Upper lobe of right lung (tissue), 1 donor: ENCODE data around the gene LRP8. TPM values are rescaled to one million over a fixed set of nuclear protein-coding genes. Genes with fewer than 3 reads are reported as not detected.
A peak's percentile ranks its signal among the peaks of the same experiment; 100 is the strongest.

Experiments used
- ATAC-seq: fragments of 200-7000 bp; cut with Tn5 transposase; one replicate; pipeline ENCODE4 v1.9.1; 2020; ENCODE audit warnings: mild to moderate bottlenecking, moderate library complexity
- DNase-seq: peaks from one replicate; pipeline ENCODE4 v3.0.0-alpha.2; 2020
- H3K27ac ChIP-seq: fragments of 200-600 bp; one replicate; pipeline ENCODE4 v1.8.0; 2022
- H3K27me3 ChIP-seq: fragments of 200-600 bp; one replicate; pipeline ENCODE4 v1.8.0; 2022; ENCODE audit warnings: mild to moderate bottlenecking
- H3K36me3 ChIP-seq: fragments of 200-600 bp; one replicate; pipeline ENCODE4 v1.8.0; 2022
- H3K4me1 ChIP-seq: fragments of 200-600 bp; one replicate; pipeline ENCODE4 v1.8.0; 2022
- H3K4me3 ChIP-seq: fragments of 200-600 bp; one replicate; pipeline ENCODE4 v1.8.0; 2022; ENCODE audit warnings: mild to moderate bottlenecking
- H3K9me3 ChIP-seq: fragments of 200-600 bp; one replicate; pipeline ENCODE4 v1.8.0; 2022
- CTCF ChIP-seq: fragments of 200-600 bp; IDR thresholded peaks from one replicate; pipeline ENCODE4 v1.8.0; 2022; ENCODE audit warnings: antibody characterized with exemption
- intact Hi-C: fragments of 100-400 bp; cut with DNase I; formaldehyde crosslinking; loops from one replicate; pipeline ENCODE4 v1.11.0; 2022
- total RNA-seq: library from RNA; stranded (reverse); fragmentation: NEBNext Ultra II Directional; extraction: Animal tissue kit (Norgen Biotek cat#: 25700); gene quantifications from one replicate; pipeline ENCODE4 v1.2.1, GENCODE V29; 2021
- donor health status: DM: no; HTN: yes; CAD: no; lungs with severe emphysema.

Gene LRP8
- total RNA-seq, 1 donor from 2014 or later = 11.6 TPM

DNA sequence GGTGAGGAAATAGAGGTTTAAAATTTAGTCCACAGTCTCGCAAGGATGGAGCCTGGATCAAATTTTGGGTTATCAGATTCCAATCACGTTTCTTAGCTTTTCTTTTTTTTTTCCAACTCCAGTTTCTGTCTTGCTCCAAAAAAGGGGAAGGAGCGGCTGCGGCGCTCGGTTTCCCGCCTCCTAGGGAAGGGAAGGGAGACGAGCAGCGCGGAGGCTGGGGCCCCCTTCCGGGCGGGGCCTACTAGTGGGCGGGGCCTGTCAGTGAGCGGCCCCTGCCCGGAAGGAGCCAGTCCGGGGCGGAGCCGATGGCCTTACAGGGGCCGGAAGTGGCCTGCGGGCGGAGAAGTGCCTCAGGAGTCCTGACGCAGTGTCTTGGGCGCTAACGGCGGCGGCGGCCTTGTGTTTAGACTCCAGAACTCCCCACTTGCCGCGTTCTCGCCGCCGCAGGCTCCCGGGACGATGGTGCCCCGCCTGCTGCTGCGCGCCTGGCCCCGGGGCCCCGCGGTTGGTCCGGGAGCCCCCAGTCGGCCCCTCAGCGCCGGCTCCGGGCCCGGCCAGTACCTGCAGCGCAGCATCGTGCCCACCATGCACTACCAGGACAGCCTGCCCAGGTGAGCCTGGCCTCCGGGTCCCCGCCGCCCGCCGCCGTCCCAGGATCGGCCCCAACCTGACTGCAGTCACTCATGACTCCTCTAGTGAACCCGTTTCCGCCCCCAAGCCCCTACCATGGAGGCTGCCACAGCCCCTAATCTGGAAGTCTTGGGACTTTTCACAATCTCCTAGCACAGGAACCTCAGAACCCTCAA lies 131.2 kb downstream of the LRP8 start, which contains the start of gene CPT2:
TSS of gene CPT2 (plus strand) at position 340 of the 806 bp plus-strand sequence. CDS start at position 460, 120 bp downstream.
- Histone ChIP-seq H3K4me3 (peak within 1 kb of the TSS; percentile 92), H3K27ac (peak within 1 kb of the TSS; percentile 100), H3K27me3 (no peaks in the 10 kb centered on the region), H3K4me1 (peaks cover 31% of the 10 kb centered on the region), H3K36me3 (peaks cover 13% of the 10 kb centered on the region), H3K9me3 (no peaks in the 10 kb centered on the region)
- intact Hi-C loops = no loop called here
- peak; percentile 98 for DNase-seq
- TF ChIP-seq CTCF = peak; percentile 17
- ATAC-seq = peak; percentile 99

DNA sequence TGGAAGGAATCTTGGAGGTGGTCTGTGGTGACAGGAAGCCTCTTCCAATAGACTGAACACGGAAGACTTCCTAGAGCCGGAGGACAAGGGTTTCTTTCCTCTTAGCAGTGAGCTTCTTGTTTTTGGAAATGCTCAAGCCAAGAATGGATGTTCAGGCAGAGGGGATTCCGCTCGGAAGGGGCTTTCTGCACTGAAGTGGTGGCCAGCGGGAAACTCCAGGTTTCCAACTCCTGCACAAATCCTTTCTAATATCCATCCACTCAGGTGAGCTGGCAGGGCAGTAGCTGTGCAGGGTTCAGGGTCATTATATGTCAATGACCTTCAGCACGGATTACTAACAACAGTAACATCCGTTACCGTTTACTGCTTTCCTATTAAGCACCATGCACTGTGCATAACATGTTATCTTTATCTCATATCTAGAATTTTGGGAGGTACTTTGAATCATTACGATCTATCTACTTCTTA lies 131.8 kb downstream of the LRP8 start:
- TF ChIP-seq CTCF = no peak
- Histone ChIP-seq H3K27ac (peak overlapping the region; percentile 100), H3K36me3 (peaks cover 7% of the 10 kb centered on the region), H3K4me3 (peak overlapping the region; percentile 92), H3K27me3 (no peaks in the 10 kb centered on the region), H3K4me1 (peaks cover 31% of the 10 kb centered on the region), H3K9me3 (no peaks in the 10 kb centered on the region)
- ATAC-seq (no peak), DNase-seq (no peak)
- intact Hi-C loops = no loop called here

DNA sequence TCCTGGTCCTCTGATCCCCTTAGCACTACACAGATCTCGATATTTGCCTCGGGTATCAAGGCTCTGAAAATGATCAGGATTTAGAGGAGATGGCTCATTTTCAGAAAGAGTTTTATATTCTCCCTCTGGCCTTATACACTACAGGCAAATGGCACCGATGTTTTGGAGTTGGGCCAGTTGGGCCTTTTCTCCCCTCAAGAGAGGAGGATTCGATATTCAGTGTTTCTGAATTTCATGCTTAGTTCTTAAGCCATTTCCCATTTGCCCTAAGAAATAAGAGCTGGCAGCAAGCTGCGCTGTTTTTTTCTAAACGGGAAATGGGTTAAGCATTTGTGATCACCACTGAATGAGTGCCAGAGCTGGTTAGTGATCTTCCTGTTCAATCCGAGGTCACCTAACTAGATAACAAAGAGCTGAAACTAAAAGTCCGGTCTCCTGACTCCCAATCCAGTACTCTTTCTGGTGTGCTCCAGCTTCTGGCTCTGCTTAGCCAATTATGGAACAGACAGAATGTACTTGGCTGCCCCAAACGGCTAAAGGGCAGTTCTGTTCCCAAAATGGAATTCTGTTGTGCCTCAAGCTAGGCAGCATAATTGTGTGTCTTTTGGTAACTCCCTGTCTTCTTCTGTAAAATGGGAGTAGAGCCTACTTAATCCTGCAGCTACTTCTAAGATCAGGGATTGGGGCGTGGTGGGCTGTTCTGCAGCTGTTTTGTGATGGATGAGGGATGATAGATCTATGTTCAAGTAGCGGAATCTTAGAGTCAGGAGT lies 132.4 kb downstream of the LRP8 start:
- no peak for ATAC-seq

More for the DNA sequence above, 132.4 kb downstream of the LRP8 start:
- H3K4me1 ChIP-seq = peaks cover 31% of the 10 kb centered on the region
- no peak for DNase-seq
- H3K9me3 ChIP-seq = no peaks in the 10 kb centered on the region
- no peak for TF ChIP-seq CTCF
- H3K4me3 ChIP-seq = no peak overlapping the region
- H3K27ac ChIP-seq = peak overlapping the region; percentile 100
- intact Hi-C loops = no loop called here
- no peaks in the 10 kb centered on the region for H3K27me3 ChIP-seq
- peaks cover under 1% of the 10 kb centered on the region for H3K36me3 ChIP-seq

Other genes starting within 250 kb of the LRP8 start
- 0.26 TPM for gene SLC1A7, start 185.4 kb downstream of the LRP8 start, total RNA-seq
- gene CPT2, start 131.2 kb downstream of the LRP8 start, total RNA-seq = 24.1 TPM
- gene CZIB, start 107.4 kb downstream of the LRP8 start, total RNA-seq = 58.0 TPM
- 38.8 TPM for gene MAGOH, start 89.6 kb downstream of the LRP8 start, total RNA-seq
- gene DMRTB1, start 131.3 kb upstream of the LRP8 start, total RNA-seq = not detected